GM21576 (cell line): ENCODE data around the gene RAP1GDS1.
A peak's percentile ranks its signal among the peaks of the same experiment; 100 is the strongest.

Source experiments
- ATAC-seq: cut with Tn5 transposase; IDR thresholded peaks from one replicate; pipeline ENCODE4 v1.9.1; 2021; ENCODE audit warnings: mild to moderate bottlenecking, moderate library complexity; ENCODE audit not compliant: unreplicated experiment

RAP1GDS1 gene

GRCh38 chr4:98260579-98261404, at the start of gene RAP1GDS1:
TSS of gene RAP1GDS1 (plus strand) at chr4:98261384. CDS start at chr4:98261566, 182 bp downstream.
- peak; percentile 88 for ATAC-seq

GRCh38 chr4:98222306-98222705, 38.9 kb upstream of the RAP1GDS1 start:
- no peak for ATAC-seq

- no peak for ATAC-seq
Measured at GRCh38 chr4:98226396-98226795, 34.8 kb upstream of the RAP1GDS1 start.

- no peak for ATAC-seq
Measured at GRCh38 chr4:98230961-98231360, 30.2 kb upstream of the RAP1GDS1 start.

GRCh38 chr4:98232202-98232601, 29.0 kb upstream of the RAP1GDS1 start:
- ATAC-seq, result no peak

GRCh38 chr4:98237204-98237603, 24.0 kb upstream of the RAP1GDS1 start:
- ATAC-seq, result no peak

- ATAC-seq, result no peak
Measured at GRCh38 chr4:98242063-98242462, 19.1 kb upstream of the RAP1GDS1 start.

GRCh38 chr4:98242538-98242937, 18.6 kb upstream of the RAP1GDS1 start:
- no peak for ATAC-seq

GRCh38 chr4:98245226-98245625, 16.0 kb upstream of the RAP1GDS1 start:
- no peak for ATAC-seq

GRCh38 chr4:98248934-98249333, 12.2 kb upstream of the RAP1GDS1 start:
- no peak for ATAC-seq

GRCh38 chr4:98249831-98250230, 11.4 kb upstream of the RAP1GDS1 start:
- ATAC-seq, result no peak

GRCh38 chr4:98253499-98253898, 7.7 kb upstream of the RAP1GDS1 start:
- ATAC-seq, result no peak

GRCh38 chr4:98260047-98260578, 1.1 kb upstream of the RAP1GDS1 start:
- ATAC-seq, result peak; percentile 18

- peak; percentile 10 for ATAC-seq
Measured at GRCh38 chr4:98261405-98262291, 464 bp downstream of the RAP1GDS1 start.

GRCh38 chr4:98262431-98262830, 1.2 kb downstream of the RAP1GDS1 start:
- ATAC-seq, result no peak

- no peak for ATAC-seq
Measured at GRCh38 chr4:98267498-98267897, 6.3 kb downstream of the RAP1GDS1 start.

GRCh38 chr4:98275145-98275544, 14.0 kb downstream of the RAP1GDS1 start:
- no peak for ATAC-seq

GRCh38 chr4:98283219-98284189, 22.3 kb downstream of the RAP1GDS1 start:
- ATAC-seq, result no peak

- ATAC-seq, result no peak
Measured at GRCh38 chr4:98284640-98285046, 23.5 kb downstream of the RAP1GDS1 start.

- no peak for ATAC-seq
Measured at GRCh38 chr4:98285676-98286075, 24.5 kb downstream of the RAP1GDS1 start.
